Ovary (tissue), 9 donors: ENCODE results near the gene WIPI1. TPM values are rescaled to one million over a fixed set of nuclear protein-coding genes. Genes with fewer than 3 reads are reported as not detected.

Experiments used
- DNase-seq, 5 donors: peaks; one replicate each; pipeline ENCODE4 v3.0.0-alpha.2; 2019 to 2020
- H3K27ac ChIP-seq, 2 donors: fragments of 200-600 bp; one replicate each; pipeline versions ENCODE4 v1.5.1 to v1.8.0; 2019 to 2022
- H3K27me3 ChIP-seq: fragments of 200-600 bp; one replicate; pipeline ENCODE4 v1.8.0; 2022
- H3K36me3 ChIP-seq: fragments of 200-600 bp; sonication (generic); one replicate; pipeline ENCODE4 v1.5.1; 2019
- H3K4me1 ChIP-seq: one replicate; pipeline ENCODE4 v1.8.1; 2013; ENCODE audit warnings: mild to moderate bottlenecking, moderate library complexity; ENCODE audit not compliant: insufficient read depth
- H3K4me3 ChIP-seq: fragments of 200-600 bp; sonication (generic); one replicate; pipeline ENCODE4 v1.5.1; 2017
- H3K9me3 ChIP-seq, 2 donors: fragments of 200-600 bp in 1 of 2; sonication (generic) in 1 of 2; one replicate each; pipeline versions ENCODE4 v1.5.1 to v1.8.1; 2013 to 2019; ENCODE audit warnings: mild to moderate bottlenecking in 1 of 2, moderate library complexity in 1 of 2
- EP300 ChIP-seq: sonication (generic); formaldehyde crosslinking; IDR thresholded peaks from one replicate; pipeline ENCODE4 v1.6.1; 2017; ENCODE audit warnings: antibody characterized with exemption
- POLR2A ChIP-seq: fragments of 450-650 bp; IDR thresholded peaks from one replicate; pipeline ENCODE4 v1.6.1; 2017; ENCODE audit warnings: antibody characterized with exemption, mild to moderate bottlenecking, moderate library complexity
- WGBS, 3 donors: extraction: QIAGEN DNeasy Blood & Tissue Kit in 1 of 3; methylation state at CpG; one replicate each; pipeline versions ENCODE4 v1.1.5 to v1.1.7; 2013 to 2017; 5-methylcytosine and 5-hydroxymethylcytosine counted together
- intact Hi-C, 4 donors: fragments of 100-400 bp; cut with DNase I; formaldehyde crosslinking; loops; one replicate each; pipeline versions ENCODE4 v1.11.0 to v1.15.1; 2022 to 2023
- polyA plus RNA-seq, 2 donors: library from polyadenylated mRNA; stranded (reverse); fragments of 200-250 nt in 1 of 2; fragments of 350-450 nt in 1 of 2; fragmentation: Illumina TruSeq in 1 of 2; extraction: RNeasy Lipid Tissue Mini Kit (QIAGEN cat#74804) in 1 of 2; gene quantifications; one replicate each; pipeline ENCODE4 v1.2.3, GENCODE V29; 2013 to 2014
- total RNA-seq, 7 donors: library from RNA; depleted of rRNA in 2 of 7; stranded (reverse); fragments of >200 nt in 2 of 7; fragmentation: NEBNext Ultra II Directional in 3 of 7; extraction: Animal tissue kit (Norgen Biotek cat#: 25700) in 3 of 7; gene quantifications; one replicate each; pipeline versions ENCODE4 v1.1.0 to v1.2.4, GENCODE V29; 2016 to 2023
- TF ChIP-seq, protein P1 (sequence below), 3 donors: fragments of 450-650 bp in 2 of 3; fragments of 200-600 bp in 1 of 3; IDR thresholded peaks; one replicate each; pipeline versions ENCODE4 v1.5.1 to v1.8.0; 2016 to 2022; ENCODE audit warnings: antibody characterized with exemption in 3 of 3, mild to moderate bottlenecking in 1 of 3
- donor health status: DM: no; HTN: no; CAD: no; lungs with moderate emphysema.
- donor health status: DM: no; HTN: no; CAD: no.
- donor health status: Bipolar disorder and iron deficiency.
- donor health status: DM: yes; HTN: yes; CAD: no.
- donor health status: DM: no; HTN: no; CAD: no.
- donor health status: DM: yes; HTN: yes; CAD: no.

WIPI1 gene
- total and polyA plus RNA-seq, 9 donors = 15.9 to 53.3 (median 21.3) TPM

DNA sequence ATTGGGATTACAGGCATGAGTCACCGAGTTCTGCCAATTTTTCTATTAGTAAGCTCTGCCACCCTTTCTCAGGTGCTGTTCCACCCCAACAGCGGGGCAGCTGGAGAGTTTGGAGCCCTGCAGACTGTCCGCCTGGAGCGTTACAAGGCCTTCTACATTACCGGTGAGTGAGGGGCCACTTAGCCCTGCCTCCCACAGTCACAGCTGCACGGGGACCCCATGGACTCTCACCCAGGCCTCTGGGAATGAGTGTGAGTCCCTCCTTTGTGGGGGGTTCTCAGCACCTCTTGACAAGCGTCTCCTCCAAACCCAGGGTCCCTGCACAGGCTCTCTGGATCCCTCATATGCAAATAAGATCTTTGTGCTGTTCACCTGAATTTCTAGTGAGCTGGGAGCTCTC is 56.0 kb downstream of the WIPI1 start:
- Histone ChIP-seq H3K4me3 (no peak overlapping the region), H3K4me1 (no peaks in the 10 kb centered on the region), H3K9me3 (no peaks in the 10 kb centered on the region), H3K36me3 (no peaks in the 10 kb centered on the region), H3K27ac (no peak overlapping the region), H3K27me3 (no peaks in the 10 kb centered on the region)
- DNase-seq = no peak
- WGBS, 3 donors = 88 to 92% (median 92%) methylated on average over 7 of the region's 7 CpGs
- no peak for TF ChIP-seq POLR2A
- TF ChIP-seq, protein P1, sequence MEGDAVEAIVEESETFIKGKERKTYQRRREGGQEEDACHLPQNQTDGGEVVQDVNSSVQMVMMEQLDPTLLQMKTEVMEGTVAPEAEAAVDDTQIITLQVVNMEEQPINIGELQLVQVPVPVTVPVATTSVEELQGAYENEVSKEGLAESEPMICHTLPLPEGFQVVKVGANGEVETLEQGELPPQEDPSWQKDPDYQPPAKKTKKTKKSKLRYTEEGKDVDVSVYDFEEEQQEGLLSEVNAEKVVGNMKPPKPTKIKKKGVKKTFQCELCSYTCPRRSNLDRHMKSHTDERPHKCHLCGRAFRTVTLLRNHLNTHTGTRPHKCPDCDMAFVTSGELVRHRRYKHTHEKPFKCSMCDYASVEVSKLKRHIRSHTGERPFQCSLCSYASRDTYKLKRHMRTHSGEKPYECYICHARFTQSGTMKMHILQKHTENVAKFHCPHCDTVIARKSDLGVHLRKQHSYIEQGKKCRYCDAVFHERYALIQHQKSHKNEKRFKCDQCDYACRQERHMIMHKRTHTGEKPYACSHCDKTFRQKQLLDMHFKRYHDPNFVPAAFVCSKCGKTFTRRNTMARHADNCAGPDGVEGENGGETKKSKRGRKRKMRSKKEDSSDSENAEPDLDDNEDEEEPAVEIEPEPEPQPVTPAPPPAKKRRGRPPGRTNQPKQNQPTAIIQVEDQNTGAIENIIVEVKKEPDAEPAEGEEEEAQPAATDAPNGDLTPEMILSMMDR (IDR thresholded peaks at IDR 0.05) = no peak
- TF ChIP-seq EP300 = no peak
- intact Hi-C loops = no loop called here

GRCh38 chr17:68400404-68400735 is 56.9 kb downstream of the WIPI1 start:
- no peak for TF ChIP-seq EP300
- TF ChIP-seq, protein P1 (IDR thresholded peaks at IDR 0.05) = no peak
- TF ChIP-seq POLR2A = no peak
- Histone ChIP-seq H3K27me3 (no peaks in the 10 kb centered on the region), H3K27ac (peak overlapping the region in 1 of 2 donors; percentile 28), H3K4me1 (no peaks in the 10 kb centered on the region), H3K9me3 (no peaks in the 10 kb centered on the region), H3K36me3 (no peaks in the 10 kb centered on the region), H3K4me3 (no peak overlapping the region)
- WGBS, 3 donors = 74 to 83% (median 82%) methylated on average over 4 of the region's 4 CpGs
- intact Hi-C loops = no loop called here
- no peak for DNase-seq

GRCh38 chr17:68399638-68400403 is 57.5 kb downstream of the WIPI1 start:
- TF ChIP-seq POLR2A (no peak), EP300 (no peak)
- TF ChIP-seq, protein P1 (IDR thresholded peaks at IDR 0.05) = no peak
- Histone ChIP-seq H3K27me3 (no peaks in the 10 kb centered on the region), H3K36me3 (no peaks in the 10 kb centered on the region), H3K9me3 (no peaks in the 10 kb centered on the region), H3K4me3 (no peak overlapping the region), H3K27ac (peak overlapping the region; percentile 12 to 28), H3K4me1 (no peaks in the 10 kb centered on the region)
- WGBS, 3 donors = 16 to 31% (median 26%) methylated on average over 19 of the region's 19 CpGs
- intact Hi-C loops = loop anchor here in 2 of 4 donors (5.0 to 10.0 kb wide), 2 partner anchors 125 to 138 kb away; no protein-coding TSS in a partner anchor
- peak in 1 of 5 donors; percentile 11 for DNase-seq

DNA sequence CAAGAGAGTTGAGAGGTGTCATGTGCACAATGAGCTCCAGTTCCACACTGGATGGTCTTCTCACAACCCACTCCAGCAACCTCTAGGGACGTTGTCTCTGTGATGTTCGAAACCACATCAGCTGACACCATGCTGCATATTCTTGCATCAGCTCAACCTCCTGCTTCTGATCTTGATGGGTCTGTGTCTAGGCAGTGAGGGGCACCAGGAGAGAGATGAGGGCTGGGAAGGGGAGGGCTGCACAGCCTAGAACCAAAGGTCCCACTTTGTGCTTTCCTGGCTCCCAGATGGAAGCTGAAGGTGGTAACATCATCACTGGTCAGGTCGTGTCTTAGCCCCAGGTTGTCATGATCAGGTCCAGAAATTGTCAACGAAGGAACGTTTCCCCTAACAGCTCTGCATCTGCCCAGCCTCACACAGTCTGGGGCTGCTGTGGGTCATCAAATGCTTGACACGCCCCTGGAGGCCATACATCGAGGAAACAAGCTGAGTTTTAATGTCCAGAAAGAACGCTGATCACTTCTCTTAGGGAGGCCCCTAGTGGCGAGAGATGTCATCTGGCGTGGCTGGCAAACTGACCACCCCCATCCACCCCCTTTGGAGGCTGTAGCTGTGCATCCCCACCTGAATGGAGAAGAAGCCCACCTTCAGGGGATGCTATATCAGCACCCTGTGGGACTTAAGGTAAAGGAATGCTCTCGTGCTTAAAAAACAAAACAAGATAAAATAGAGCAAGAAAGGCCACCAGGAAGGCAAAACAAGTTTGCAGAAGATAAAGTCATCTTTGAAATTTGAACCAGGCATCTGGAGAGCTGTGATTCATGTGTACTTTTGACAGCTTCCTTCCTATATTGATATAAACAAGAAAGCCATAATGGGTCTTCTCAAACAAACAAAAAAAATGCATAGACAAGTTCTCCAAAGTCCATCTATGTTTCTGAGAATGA is 58.3 kb downstream of the WIPI1 start:
- 17 to 22% (median 21%) methylated on average over 11 of the region's 11 CpGs for WGBS, 3 donors
- intact Hi-C loops = loop anchor here in 2 of 4 donors (5.0 to 10.0 kb wide), 2 partner anchors 124 to 137 kb away; no protein-coding TSS in a partner anchor
- Histone ChIP-seq H3K27me3 (no peaks in the 10 kb centered on the region), H3K36me3 (no peaks in the 10 kb centered on the region), H3K4me3 (no peak overlapping the region), H3K4me1 (no peaks in the 10 kb centered on the region), H3K27ac (no peak overlapping the region), H3K9me3 (no peaks in the 10 kb centered on the region)
- TF ChIP-seq, protein P1 (IDR thresholded peaks at IDR 0.05) = peak; percentile 34 to 79 (median 68)
- TF ChIP-seq EP300 = no peak
- peak; percentile 10 for TF ChIP-seq POLR2A
- DNase-seq = peak; percentile 45 to 70 (median 56)
